DOHH2 (cell line): Measurements from ENCODE around the gene OPRD1.

Experiments
- H3F3A ChIP-seq: fragments of 200-600 bp; sonication (generic), shearing (Covaris generic); 2 replicates; pipeline ENCODE4 v1.6.0; 2016; ENCODE audit warnings: antibody characterized with exemption, mild to moderate bottlenecking; ENCODE audit not compliant: control insufficient read depth, insufficient read depth
- H3K27ac ChIP-seq: fragments of 200-600 bp; sonication (generic); 2 replicates; pipeline ENCODE4 v1.5.1; 2014; ENCODE audit warnings: low read depth, mild to moderate bottlenecking, low read length, moderate library complexity
- H3K27me3 ChIP-seq: fragments of 200-600 bp; sonication (generic); 2 replicates; pipeline ENCODE4 v1.6.1; 2014; ENCODE audit warnings: mild to moderate bottlenecking, low read length, mixed read lengths; ENCODE audit not compliant: control insufficient read depth
- H3K36me3 ChIP-seq: fragments of 200-600 bp; sonication (generic); 2 replicates; pipeline ENCODE4 v1.6.1; 2014; ENCODE audit warnings: mild to moderate bottlenecking, low read length, moderate library complexity, mixed read lengths; ENCODE audit not compliant: control insufficient read depth
- H3K4me1 ChIP-seq: fragments of 200-600 bp; sonication (generic); 2 replicates; pipeline ENCODE4 v1.6.1; 2014; ENCODE audit warnings: mild to moderate bottlenecking, low read length, mixed read lengths; ENCODE audit not compliant: control insufficient read depth
- H3K4me2 ChIP-seq: fragments of 200-600 bp; sonication (generic); 2 replicates; pipeline ENCODE4 v1.6.0; 2014; ENCODE audit warnings: mild to moderate bottlenecking, low read length, moderate library complexity
- H3K4me3 ChIP-seq: fragments of 200-600 bp; sonication (generic); 2 replicates; pipeline ENCODE4 v1.5.1; 2014; ENCODE audit warnings: mild to moderate bottlenecking, low read length, mixed read lengths
- H3K79me2 ChIP-seq: fragments of 200-600 bp; sonication (generic); 2 replicates; pipeline ENCODE4 v1.6.1; 2014; ENCODE audit warnings: mild to moderate bottlenecking, low read length, mixed read lengths; ENCODE audit not compliant: control insufficient read depth
- H3K9me2 ChIP-seq: fragments of 200-600 bp; sonication (generic); replicated peaks from 2 replicates; pipeline ENCODE4 v1.6.1; 2014; ENCODE audit warnings: mild to moderate bottlenecking, low read length, mixed read lengths; ENCODE audit not compliant: control insufficient read depth
- H3K9me3 ChIP-seq: fragments of 200-600 bp; sonication (generic); 2 replicates; pipeline ENCODE4 v1.6.1; 2014; ENCODE audit warnings: antibody characterized with exemption, low read length, mixed read lengths; ENCODE audit not compliant: control insufficient read depth, insufficient read depth
- H4K20me1 ChIP-seq: fragments of 200-600 bp; sonication (generic); 2 replicates; pipeline ENCODE4 v1.6.0; 2014; ENCODE audit warnings: low read depth, mild to moderate bottlenecking, antibody characterized with exemption, low read length, moderate library complexity; ENCODE audit not compliant: control insufficient read depth, insufficient read depth
- CTCF ChIP-seq: fragments of 200-600 bp; sonication (generic); IDR thresholded peaks from one replicate; pipeline ENCODE4 v1.5.1; 2014; ENCODE audit warnings: antibody characterized with exemption, mild to moderate bottlenecking, low read depth, low read length; ENCODE audit not compliant: poor library complexity, severe bottlenecking
- EZH2phosphoT487 ChIP-seq: fragments of 200-600 bp; sonication (generic); IDR thresholded peaks from 2 replicates; pipeline ENCODE4 v1.6.1; 2017; ENCODE audit warnings: borderline replicate concordance, mild to moderate bottlenecking, antibody characterized with exemption, low read length, moderate library complexity, mixed read lengths

The OPRD1 gene

GRCh38 chr1:28900562-28900961, 88.6 kb downstream of the OPRD1 start:
- Histone ChIP-seq H3K27me3 (no peaks in the 10 kb centered on the region), H3K4me2 (no peak overlapping the region), H3K9me2 (no peaks in the 10 kb centered on the region), H3K4me1 (no peaks in the 10 kb centered on the region), H3F3A (no peaks in the 10 kb centered on the region), H3K79me2 (peaks cover 2% of the 10 kb centered on the region; the same call in 1 of the 2 replicates), H3K9me3 (no peaks in the 10 kb centered on the region), H3K36me3 (0 out of 2 replicates have a peak, but pooled peaks cover 2% of the 10 kb centered on the region), H3K27ac (no peak overlapping the region), H4K20me1 (no peaks in the 10 kb centered on the region; the same call in 1 of the 2 replicates), H3K4me3 (no peak overlapping the region)
- TF ChIP-seq EZH2phosphoT487: no peak
- TF ChIP-seq CTCF: no peak

- TF ChIP-seq CTCF: no peak
- TF ChIP-seq EZH2phosphoT487: no peak
- H3K4me1 ChIP-seq: no peaks in the 10 kb centered on the region
- H3K27ac ChIP-seq: no peak overlapping the region
- H3K9me2 ChIP-seq: no peaks in the 10 kb centered on the region
- H3K9me3 ChIP-seq: no peaks in the 10 kb centered on the region
- H3K36me3 ChIP-seq: no peaks in the 10 kb centered on the region
- no peak overlapping the region for H3K4me2 ChIP-seq
- H3K4me3 ChIP-seq: no peak overlapping the region
- H3F3A ChIP-seq: no peaks in the 10 kb centered on the region
- peaks cover 2% of the 10 kb centered on the region; the same call in 1 of the 2 replicates for H3K79me2 ChIP-seq
- no peaks in the 10 kb centered on the region for H3K27me3 ChIP-seq
- H4K20me1 ChIP-seq: no peaks in the 10 kb centered on the region
Measured at GRCh38 chr1:28902738-28903137, 90.8 kb downstream of the OPRD1 start.

GRCh38 chr1:28905921-28906666, 94.1 kb downstream of the OPRD1 start:
- Histone ChIP-seq H3K4me3 (no peak overlapping the region), H3K9me2 (no peaks in the 10 kb centered on the region), H3F3A (no peaks in the 10 kb centered on the region), H3K36me3 (no peaks in the 10 kb centered on the region), H4K20me1 (no peaks in the 10 kb centered on the region), H3K27me3 (no peaks in the 10 kb centered on the region), H3K9me3 (no peaks in the 10 kb centered on the region), H3K4me1 (no peaks in the 10 kb centered on the region), H3K4me2 (no peak overlapping the region), H3K79me2 (peaks cover 2% of the 10 kb centered on the region; the same call in 1 of the 2 replicates), H3K27ac (no peak overlapping the region)
- TF ChIP-seq EZH2phosphoT487 (no peak), CTCF (no peak)
